NCI-H128 (cell line): Measurements from ENCODE around the gene RAB30.
"Not testable (repeated sequence)": the region's sequence is repeated elsewhere in the genome, so short reads cannot be mapped to it uniquely, and the experiment has no call there.

Experiments used
- DNase-seq: peaks from one replicate; lab custom pipeline; 2025; ENCODE audit not compliant: unreplicated experiment; lab: John Stamatoyannopoulos, UW

Gene RAB30

DNA sequence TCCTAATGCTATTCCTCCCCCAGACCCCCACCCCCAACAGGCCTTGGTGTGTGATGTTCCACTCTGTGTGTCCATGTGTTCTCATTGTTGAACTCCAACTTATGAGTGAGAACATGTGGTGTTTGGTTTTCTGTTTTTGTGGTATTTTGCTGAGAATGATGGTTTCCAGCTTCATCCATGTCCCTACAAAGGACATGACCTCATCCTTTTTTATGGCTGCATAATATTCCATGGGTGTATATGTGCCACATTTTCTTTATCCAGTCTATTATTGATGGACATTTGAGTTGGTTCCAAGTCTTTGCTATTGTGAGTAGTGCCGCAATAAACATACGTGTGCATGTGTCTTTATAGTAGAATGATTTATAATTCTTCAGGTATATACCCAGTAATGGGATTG is 121.2 kb downstream of the RAB30 start:
- DNase-seq, result not testable (repeated sequence)

DNA sequence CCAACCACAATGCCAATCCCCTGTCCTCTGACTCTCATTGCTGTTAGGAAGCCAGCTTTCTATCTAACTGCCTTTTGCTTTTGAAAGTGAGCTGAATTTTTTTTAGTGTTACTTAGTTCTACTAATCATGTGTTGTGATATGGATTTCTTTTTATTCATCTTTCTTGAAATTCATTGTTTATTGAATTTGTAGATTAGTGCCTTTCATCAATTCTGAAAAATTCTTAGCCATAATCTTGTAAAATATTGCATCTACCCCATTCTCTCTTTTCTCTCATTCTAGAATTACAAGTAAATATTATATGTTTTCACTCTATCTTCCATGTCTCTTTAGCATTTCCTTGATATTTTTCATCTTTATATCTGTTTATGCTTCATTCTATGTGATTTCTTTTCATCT is 122.3 kb downstream of the RAB30 start:
- no peak for DNase-seq

DNA sequence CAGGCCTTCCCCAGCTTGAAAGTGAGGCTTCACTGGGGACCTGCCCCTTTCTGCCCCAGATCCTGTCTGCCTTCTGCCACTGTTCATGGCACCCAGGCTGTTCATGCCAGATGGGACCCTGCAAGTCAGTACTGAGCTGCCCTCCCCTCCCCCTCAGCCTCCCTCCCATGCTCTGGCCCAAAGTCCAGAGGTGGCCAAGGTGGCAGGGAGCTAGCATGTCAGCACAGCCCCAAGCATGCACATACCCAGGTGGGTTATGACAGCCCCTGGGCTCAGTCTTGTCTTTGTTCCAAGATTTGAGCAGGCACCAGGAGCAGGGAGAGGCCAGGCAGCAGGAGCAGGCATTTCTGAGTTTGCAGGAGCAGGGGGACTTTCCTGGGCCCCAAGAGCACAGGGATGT is 126.0 kb downstream of the RAB30 start:
- DNase-seq, result no peak

DNA sequence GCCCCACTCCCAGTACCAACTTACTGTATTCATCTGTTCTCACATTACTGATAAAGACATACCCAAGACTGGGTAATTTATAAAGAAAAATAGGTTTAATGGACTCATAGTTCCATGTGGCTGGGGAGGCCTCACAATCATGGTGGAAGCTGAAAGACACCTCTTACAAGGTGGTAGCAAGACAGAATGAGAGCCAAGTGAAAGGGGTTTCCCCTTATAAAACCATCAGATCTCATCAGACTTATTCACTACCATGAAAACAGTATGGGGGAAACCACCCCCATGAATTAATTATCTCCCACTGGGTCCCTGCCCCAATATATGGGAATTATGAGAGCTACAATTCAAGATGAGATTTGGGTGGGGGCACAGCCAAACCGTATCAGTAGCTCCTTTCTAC is 126.7 kb downstream of the RAB30 start:
- DNase-seq, result not testable (repeated sequence)

- no peak for DNase-seq
These were observed 127.5 kb downstream of the RAB30 start for GRCh38 chr11:82944198-82944597.

GRCh38 chr11:82943430-82943829 is 128.3 kb downstream of the RAB30 start:
- DNase-seq, result not testable (repeated sequence)

DNA sequence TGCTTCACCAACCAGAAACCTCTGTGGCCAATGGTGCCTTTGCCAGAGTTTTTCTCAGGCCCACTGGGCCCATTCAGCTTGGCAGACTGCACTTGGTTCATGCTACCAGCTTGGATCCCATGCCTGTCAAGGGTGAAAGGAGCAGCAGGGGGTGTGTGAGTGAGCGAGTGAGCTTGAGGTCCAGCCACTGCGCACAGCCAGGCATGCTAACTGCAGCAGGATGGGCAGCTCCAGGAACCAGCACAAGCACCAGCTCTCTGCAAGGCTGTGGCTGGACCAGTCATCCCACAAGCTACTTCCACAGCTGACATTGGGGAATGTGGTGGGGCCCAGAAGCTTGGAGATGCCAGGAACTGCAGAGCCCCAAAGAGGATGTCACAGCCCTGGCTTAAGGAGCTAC is 129.3 kb downstream of the RAB30 start:
- DNase-seq, result no peak

DNA sequence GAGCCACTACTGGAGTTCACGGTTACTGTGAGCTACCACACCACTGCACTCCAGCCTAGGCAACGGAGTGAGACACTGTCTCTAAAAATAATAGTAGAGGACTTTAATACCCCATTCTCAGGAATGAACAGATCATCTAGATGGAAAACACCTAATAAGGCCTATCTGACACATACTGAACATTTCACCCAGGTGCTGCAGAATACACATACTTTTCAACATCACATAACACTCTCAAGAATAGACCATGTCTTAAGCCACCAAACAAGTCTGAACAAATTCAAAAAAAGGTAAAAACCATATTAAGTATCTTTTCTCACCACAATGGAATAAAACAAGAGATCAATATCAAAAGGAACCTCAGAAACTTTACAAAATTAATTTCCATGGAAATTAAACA is 132.2 kb downstream of the RAB30 start:
- DNase-seq, result no peak

- DNase-seq, result no peak
These were observed 134.1 kb downstream of the RAB30 start for GRCh38 chr11:82937554-82937953.

- no peak for DNase-seq
These were observed 135.4 kb downstream of the RAB30 start for GRCh38 chr11:82936261-82936660.

DNA sequence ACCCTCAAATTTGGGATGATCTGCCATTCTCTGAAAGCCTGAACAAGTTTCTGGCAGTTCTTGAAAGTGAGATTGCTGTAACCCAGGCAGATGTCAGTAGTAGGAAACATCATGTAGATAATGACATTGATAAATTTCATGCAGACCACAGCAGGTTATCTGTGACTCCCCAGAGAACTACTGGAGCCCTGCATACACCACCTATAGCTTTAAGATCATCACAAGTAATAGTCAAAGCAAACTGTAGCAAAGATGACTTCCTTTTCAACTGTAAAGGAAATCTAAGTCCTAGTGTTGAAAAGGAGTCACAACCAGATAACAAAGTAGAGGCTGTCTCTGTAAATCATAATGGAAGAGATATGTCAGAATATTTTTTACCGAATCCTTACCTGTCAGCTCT is 139.1 kb downstream of the RAB30 start:
- DNase-seq, result no peak

GRCh38 chr11:82930734-82931133 is 141.0 kb downstream of the RAB30 start:
- DNase-seq, result no peak

DNA sequence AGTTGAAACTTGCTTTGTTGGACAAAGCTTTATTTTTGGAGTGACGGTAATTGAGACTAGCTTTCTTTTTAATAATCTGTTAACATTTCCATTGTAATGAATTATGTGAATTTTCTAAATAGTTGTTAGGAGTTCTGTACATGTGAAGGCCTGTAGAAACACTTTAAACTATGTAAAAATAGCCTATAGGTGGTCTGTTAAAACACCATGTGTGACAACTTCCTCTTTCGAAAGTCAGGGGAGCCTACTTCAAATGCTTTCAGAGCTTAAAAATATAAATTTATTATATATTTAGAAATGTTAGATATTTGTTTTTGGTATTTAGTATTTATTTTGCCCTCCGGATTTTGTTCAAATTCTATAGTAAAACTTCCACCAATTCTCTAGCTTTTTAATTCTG is 141.5 kb downstream of the RAB30 start:
- DNase-seq, result no peak

- DNase-seq, result no peak
These were observed 142.6 kb downstream of the RAB30 start for GRCh38 chr11:82929121-82929520.

DNA sequence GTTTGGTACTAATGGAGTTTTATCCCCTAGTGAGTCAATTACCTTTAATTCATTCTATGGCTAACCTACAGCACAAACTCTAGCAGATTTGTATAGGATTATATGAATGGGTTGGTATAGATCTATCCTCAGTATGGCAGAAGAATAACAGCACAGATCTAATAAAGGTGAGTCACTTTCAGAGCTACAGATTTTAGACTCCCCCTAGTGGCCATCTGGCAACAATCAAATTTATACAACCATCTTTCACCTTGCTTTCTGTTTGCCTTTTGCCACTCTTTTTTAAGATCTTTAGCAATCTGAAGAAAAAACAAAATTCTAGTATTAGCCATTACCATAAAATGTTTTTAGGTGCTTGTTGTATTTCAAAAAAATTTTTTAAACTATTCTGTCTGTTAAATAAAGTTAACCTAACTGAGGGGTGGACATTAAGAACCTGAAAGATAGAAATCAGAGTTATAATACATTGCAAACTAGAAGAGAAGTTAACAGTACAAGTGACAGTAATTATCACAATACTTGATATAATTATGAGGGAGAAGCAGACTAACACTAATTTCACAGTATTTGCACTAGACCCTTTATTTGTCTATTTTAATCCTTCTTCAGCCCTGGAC is 144.3 kb downstream of the RAB30 start:
- peak; percentile 22 for DNase-seq

DNA sequence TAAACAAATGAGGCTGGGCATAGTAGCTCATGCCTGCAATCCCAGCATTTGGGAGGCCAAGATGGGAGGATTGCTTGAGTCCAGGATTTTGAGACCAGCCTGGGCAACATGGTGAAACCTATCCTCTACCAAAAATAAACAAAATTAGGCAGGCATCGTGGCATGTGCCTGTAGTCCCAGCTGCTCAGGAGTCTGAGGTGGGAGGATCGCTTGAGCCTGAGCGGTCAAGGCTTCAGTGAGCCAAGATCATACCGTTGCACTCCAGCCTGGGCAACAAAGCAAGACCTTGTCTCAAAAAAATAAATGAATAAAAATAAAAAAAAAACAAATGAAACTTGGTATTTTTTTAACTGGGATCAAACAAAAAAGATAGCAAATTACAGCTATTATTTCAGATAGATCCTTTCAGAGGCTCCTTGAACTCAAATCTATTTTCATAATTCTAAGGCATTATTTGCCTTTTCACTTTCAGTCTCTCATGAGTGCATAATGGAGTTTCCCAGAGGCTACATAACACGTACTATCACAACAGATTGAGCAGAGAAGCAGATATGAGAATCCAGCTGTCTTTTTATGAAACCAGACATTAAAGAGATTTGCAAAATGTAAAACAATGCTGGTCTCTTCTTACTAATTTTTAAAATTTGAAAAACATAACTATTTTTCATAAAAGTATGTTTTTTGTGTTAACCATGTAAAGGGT is 147.0 kb downstream of the RAB30 start:
- DNase-seq, result no peak
